Fibroblast of lung (primary cell): ENCODE measurements around the gene FAAH2.

Experiments used
- EZH2 ChIP-seq: IDR thresholded peaks from 2 replicates; pipeline ENCODE4 v1.5.1; 2012; ENCODE audit warnings: low read length, control low read depth, mild to moderate bottlenecking; ENCODE audit errors: missing control alignments
- TF ChIP-seq, protein P1 (sequence below), 2 donors: IDR thresholded peaks in 1 of 2; conservative IDR thresholded peaks in 1 of 2; 1 replicate in 1 of 2; 2 replicates in 1 of 2; pipeline ENCODE4 v1.5.1; 2011 to 2012; ENCODE audit warnings: low read length in 2 of 2, control low read depth in 1 of 2, inconsistent platforms in 1 of 2, low read depth in 1 of 2, mild to moderate bottlenecking in 1 of 2

DNA sequence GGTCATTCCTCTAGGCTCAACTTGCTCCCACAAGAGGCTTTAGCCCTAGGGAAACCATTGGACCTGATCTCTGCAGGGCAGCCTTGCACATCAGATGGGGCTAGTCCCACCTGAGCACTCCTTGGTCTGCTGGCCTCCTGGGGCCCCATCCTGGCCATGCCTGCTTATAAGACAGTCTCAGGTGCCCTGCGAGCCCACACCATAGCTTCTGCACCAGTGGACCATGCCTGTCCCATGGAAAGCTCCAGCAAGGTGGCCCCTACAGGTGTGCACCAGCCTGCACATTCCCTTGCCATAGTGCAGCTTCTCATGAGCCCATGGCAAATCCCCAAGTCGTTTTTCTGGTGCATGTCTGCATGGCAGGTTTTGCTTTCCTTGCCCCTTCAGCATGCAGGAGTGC is 19.6 kb upstream of the FAAH2 start:
- TF ChIP-seq, protein P1, sequence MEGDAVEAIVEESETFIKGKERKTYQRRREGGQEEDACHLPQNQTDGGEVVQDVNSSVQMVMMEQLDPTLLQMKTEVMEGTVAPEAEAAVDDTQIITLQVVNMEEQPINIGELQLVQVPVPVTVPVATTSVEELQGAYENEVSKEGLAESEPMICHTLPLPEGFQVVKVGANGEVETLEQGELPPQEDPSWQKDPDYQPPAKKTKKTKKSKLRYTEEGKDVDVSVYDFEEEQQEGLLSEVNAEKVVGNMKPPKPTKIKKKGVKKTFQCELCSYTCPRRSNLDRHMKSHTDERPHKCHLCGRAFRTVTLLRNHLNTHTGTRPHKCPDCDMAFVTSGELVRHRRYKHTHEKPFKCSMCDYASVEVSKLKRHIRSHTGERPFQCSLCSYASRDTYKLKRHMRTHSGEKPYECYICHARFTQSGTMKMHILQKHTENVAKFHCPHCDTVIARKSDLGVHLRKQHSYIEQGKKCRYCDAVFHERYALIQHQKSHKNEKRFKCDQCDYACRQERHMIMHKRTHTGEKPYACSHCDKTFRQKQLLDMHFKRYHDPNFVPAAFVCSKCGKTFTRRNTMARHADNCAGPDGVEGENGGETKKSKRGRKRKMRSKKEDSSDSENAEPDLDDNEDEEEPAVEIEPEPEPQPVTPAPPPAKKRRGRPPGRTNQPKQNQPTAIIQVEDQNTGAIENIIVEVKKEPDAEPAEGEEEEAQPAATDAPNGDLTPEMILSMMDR (conservative IDR thresholded peaks at IDR 0.05 in 1 of 2, IDR thresholded peaks at IDR 0.05 in 1 of 2; ENCODE audit: low read depth in 1 of 2, low read length in 2 of 2): no peak
- no peak for TF ChIP-seq EZH2
